GM19395 (cell line): ENCODE results near the gene OPN4.

Experiments
- ATAC-seq: cut with Tn5 transposase; IDR thresholded peaks from one replicate; pipeline ENCODE4 v1.9.1; 2021; ENCODE audit warnings: mild to moderate bottlenecking, moderate library complexity; ENCODE audit not compliant: unreplicated experiment

Gene OPN4

GRCh38 chr10:86698207-86698940 lies 44.0 kb downstream of the OPN4 start:
- no peak for ATAC-seq

GRCh38 chr10:86699125-86699524 lies 44.8 kb downstream of the OPN4 start:
- ATAC-seq, result no peak

GRCh38 chr10:86699541-86699940 lies 45.2 kb downstream of the OPN4 start:
- no peak for ATAC-seq

- no peak for ATAC-seq
Measured at GRCh38 chr10:86699991-86700840, 45.9 kb downstream of the OPN4 start.

GRCh38 chr10:86700851-86701617 lies 46.7 kb downstream of the OPN4 start:
- ATAC-seq, result no peak

- ATAC-seq, result no peak
Measured at GRCh38 chr10:86703176-86703575, 48.8 kb downstream of the OPN4 start.

- ATAC-seq, result no peak
Measured at GRCh38 chr10:86705139-86705538, 50.8 kb downstream of the OPN4 start.

GRCh38 chr10:86705905-86706304 lies 51.6 kb downstream of the OPN4 start:
- ATAC-seq, result no peak

- no peak for ATAC-seq
Measured at GRCh38 chr10:86706401-86706841, 52.1 kb downstream of the OPN4 start.

- no peak for ATAC-seq
Measured at GRCh38 chr10:86706977-86707376, 52.6 kb downstream of the OPN4 start.

GRCh38 chr10:86707505-86707904 lies 53.2 kb downstream of the OPN4 start:
- no peak for ATAC-seq

GRCh38 chr10:86708068-86708782 lies 53.9 kb downstream of the OPN4 start:
- ATAC-seq, result no peak

GRCh38 chr10:86708783-86709380 lies 54.5 kb downstream of the OPN4 start:
- ATAC-seq, result no peak

- ATAC-seq, result no peak
Measured at GRCh38 chr10:86709396-86710185, 55.2 kb downstream of the OPN4 start.

GRCh38 chr10:86710987-86711512 lies 56.7 kb downstream of the OPN4 start:
- peak; percentile 79 for ATAC-seq

GRCh38 chr10:86711513-86712316 lies 57.4 kb downstream of the OPN4 start:
- ATAC-seq, result peak; percentile 44

GRCh38 chr10:86712317-86712707 lies 58.0 kb downstream of the OPN4 start:
- ATAC-seq, result peak; percentile 37

GRCh38 chr10:86715156-86715795 lies 60.9 kb downstream of the OPN4 start:
- no peak for ATAC-seq
